GM23338 (cell line): Measurements from ENCODE around the gene ARL6IP1.
"Not testable (repeated sequence)": the region's sequence is repeated elsewhere in the genome, so short reads cannot be mapped to it uniquely, and the experiment has no call there.

Experiments
- CREB1 ChIP-seq: fragments of 250-450 bp; sonication (Bioruptor Pico); IDR thresholded peaks from 2 replicates; pipeline ENCODE4 v1.5.0; 2020; ENCODE audit warnings: low read depth, mild to moderate bottlenecking, moderate library complexity
- CTCF ChIP-seq, 2 experiments: fragments of 200-600 bp in 1 of 2; sonication (generic) in 1 of 2; conservative IDR thresholded peaks; 2 replicates each; pipeline versions ENCODE4 v1.5.1 to v1.6.1; 2016 to 2017; ENCODE audit warnings: antibody characterized with exemption in 2 of 2, low read depth in 2 of 2, mild to moderate bottlenecking in 2 of 2, moderate library complexity in 1 of 2
- EZH2 ChIP-seq: fragments of 200-600 bp; sonication (generic); IDR thresholded peaks from one replicate; pipeline ENCODE4 v1.8.0; 2017; ENCODE audit warnings: antibody characterized with exemption, mild to moderate bottlenecking, low read depth; ENCODE audit not compliant: unreplicated experiment
- EZH2phosphoT487 ChIP-seq: fragments of 200-600 bp; sonication (generic); IDR thresholded peaks from one replicate; pipeline ENCODE4 v1.8.1; 2018; ENCODE audit warnings: antibody characterized with exemption; ENCODE audit not compliant: unreplicated experiment
- POLR2AphosphoS5 ChIP-seq: IDR thresholded peaks from 2 replicates; pipeline ENCODE4 v1.6.1; 2016; ENCODE audit warnings: antibody characterized with exemption, low read depth
- STAT1 ChIP-seq: IDR thresholded peaks from one replicate; pipeline ENCODE4 v1.6.1; 2016; ENCODE audit warnings: antibody characterized with exemption; ENCODE audit not compliant: unreplicated experiment

- TF ChIP-seq CTCF (conservative IDR thresholded peaks at IDR 0.05; ENCODE audit: low read depth in 2 of 2); POLR2AphosphoS5; EZH2; CREB1; EZH2phosphoT487; STAT1: not testable (repeated sequence)
These were observed 44.7 kb downstream of the ARL6IP1 start for GRCh38 chr16:18756639-18757038.
